GM12878 (cell line): ENCODE measurements around the gene COL4A4. TPM values are rescaled to one million over a fixed set of nuclear protein-coding genes. Genes with fewer than 3 reads are reported as not detected.

Experiments used
- ATAC-seq: fragments of 200-7000 bp; cut with Tn5 transposase; 3 replicates; pipeline ENCODE4 v1.9.1; 2020; ENCODE audit warnings: mild to moderate bottlenecking, moderate library complexity
- BruUV-seq: library from RNA; stranded (reverse); fragments of 400-500 nt; replicated peaks from 2 replicates; lab custom pipeline; 2021; lab: Mats Ljungman, UMichigan
- CTCF ChIA-PET: fragments of 300-600 bp; sonication (Branson Sonifier 250); formaldehyde crosslinking; extraction: SDS; loops from one replicate; lab custom pipeline; 2021; ENCODE audit warnings: inconsistent platforms; lab: Yijun Ruan, JAX
- POLR2A ChIA-PET: fragments of 350-600 bp; formaldehyde crosslinking; extraction: SDS; loops from one replicate; lab custom pipeline; 2021; ENCODE audit warnings: inconsistent platforms; lab: Charles Lee
- RAD21 ChIA-PET: fragments of 300-600 bp; sonication (Branson Sonifier 250); formaldehyde crosslinking; loops from one replicate; lab custom pipeline; 2023; ENCODE audit warnings: antibody characterized with exemption; ENCODE audit not compliant: unreplicated experiment; lab: Charles Lee
- SMC1A ChIA-PET: fragments of 300-600 bp; sonication (Branson Sonifier 250); formaldehyde crosslinking; loops from one replicate; lab custom pipeline; 2023; ENCODE audit not compliant: unreplicated experiment, uncharacterized antibody; lab: Charles Lee
- DNase-seq: peaks from one replicate; pipeline ENCODE4 v3.0.0-alpha.2; 2011; ENCODE audit warnings: low read depth, low spot score
- FAIRE-seq: peaks from 3 replicates; lab custom pipeline; 2011; peaks lifted over from hg19 to GRCh38; lab: Jason Lieb, UNC
- H2AFZ ChIP-seq: 2 replicates; pipeline ENCODE4 v1.6.0; 2011; ENCODE audit warnings: low read depth, low read length, control low read depth; ENCODE audit not compliant: control insufficient read depth
- H3K27ac ChIP-seq: 2 replicates; pipeline ENCODE4 v1.5.1; 2011; ENCODE audit warnings: control low read depth; ENCODE audit not compliant: control insufficient read depth, insufficient read depth
- H3K27me3 ChIP-seq, 2 experiments: replicated peaks in 1 of 2; 2 replicates each; pipeline versions ENCODE4 v1.6.0 to v1.6.1; 2011; ENCODE audit warnings: low read length in 1 of 2; ENCODE audit not compliant: control insufficient read depth in 2 of 2, insufficient read depth in 2 of 2
- H3K36me3 ChIP-seq, 2 experiments: 2 replicates each; pipeline ENCODE4 v1.5.1; 2011; ENCODE audit warnings: low read length in 1 of 2; ENCODE audit not compliant: control insufficient read depth in 2 of 2, insufficient read depth in 2 of 2
- H3K4me1 ChIP-seq: 2 replicates; pipeline ENCODE4 v1.6.1; 2011; ENCODE audit warnings: mild to moderate bottlenecking, low read length, moderate library complexity, mixed read lengths; ENCODE audit not compliant: control insufficient read depth, insufficient read depth
- H3K4me2 ChIP-seq: 2 replicates; pipeline ENCODE4 v1.6.0; 2011; ENCODE audit warnings: control low read depth; ENCODE audit not compliant: control insufficient read depth, insufficient read depth
- H3K4me3 ChIP-seq: fragments of 200-600 bp; sonication (generic); 2 replicates; pipeline ENCODE4 v1.5.1; 2016
- H3K79me2 ChIP-seq: 2 replicates; pipeline ENCODE4 v1.6.0; 2011; ENCODE audit warnings: low read length; ENCODE audit not compliant: control insufficient read depth, insufficient read depth
- H3K9ac ChIP-seq: 2 replicates; pipeline ENCODE4 v1.8.0; 2011; ENCODE audit warnings: low read length, control low read depth, mixed read lengths; ENCODE audit not compliant: control insufficient read depth, insufficient read depth
- H3K9me3 ChIP-seq: replicated peaks from 3 replicates; pipeline ENCODE4 v1.5.1; 2011; ENCODE audit warnings: mild to moderate bottlenecking, low read length; ENCODE audit not compliant: control insufficient read depth, insufficient read depth
- H4K20me1 ChIP-seq: 2 replicates; pipeline ENCODE4 v1.6.0; 2011; ENCODE audit not compliant: control insufficient read depth, insufficient read depth
- ATF3 ChIP-seq: IDR thresholded peaks from 2 replicates; pipeline ENCODE4 v1.6.1; 2011; ENCODE audit warnings: low read depth, mild to moderate bottlenecking, low read length, moderate library complexity, borderline replicate concordance; ENCODE audit errors: extremely low read depth
- EED ChIP-seq: sonication (generic); IDR thresholded peaks from 2 replicates; pipeline ENCODE4 v1.6.1; 2016; ENCODE audit warnings: antibody characterized with exemption, low read depth
- IKZF1 ChIP-seq: fragments of 450-650 bp; conservative IDR thresholded peaks from 2 replicates; pipeline ENCODE4 v1.6.1; 2017; ENCODE audit warnings: antibody characterized with exemption, mild to moderate bottlenecking
- MXI1 ChIP-seq: fragments of 150-350 bp; IDR thresholded peaks from 2 replicates; pipeline ENCODE4 v1.6.1; 2011; ENCODE audit warnings: low read depth, mild to moderate bottlenecking, inconsistent platforms, low read length, improper control_type of control experiment
- NFYA ChIP-seq: IDR thresholded peaks from 2 replicates; pipeline ENCODE4 v1.6.1; 2011; ENCODE audit warnings: low read depth, mild to moderate bottlenecking, low read length, improper control_type of control experiment, borderline replicate concordance
- NR2C2 ChIP-seq: IDR thresholded peaks from 2 replicates; pipeline ENCODE4 v1.6.1; 2011; ENCODE audit warnings: borderline replicate concordance, low read depth; ENCODE audit not compliant: control insufficient read depth, insufficient read length
- PAX5 ChIP-seq: IDR thresholded peaks from 2 replicates; pipeline ENCODE4 v1.6.1; 2011; ENCODE audit warnings: low read depth, low read length, borderline replicate concordance
- SUZ12 ChIP-seq: fragments of 200-600 bp; sonication (generic); IDR thresholded peaks from one replicate; pipeline ENCODE4 v1.6.1; 2018; ENCODE audit warnings: antibody characterized with exemption, mild to moderate bottlenecking; ENCODE audit not compliant: unreplicated experiment
- TARDBP ChIP-seq: IDR thresholded peaks from 2 replicates; pipeline ENCODE4 v1.6.1; 2016; ENCODE audit warnings: borderline replicate concordance
- YBX1 ChIP-seq: fragments of 450-650 bp; IDR thresholded peaks from 2 replicates; pipeline ENCODE4 v1.6.1; 2016; ENCODE audit warnings: antibody characterized with exemption
- ZNF274 ChIP-seq: IDR thresholded peaks from one replicate; pipeline ENCODE4 v1.8.0; 2011; ENCODE audit not compliant: insufficient read length, insufficient read depth
- ZZZ3 ChIP-seq: IDR thresholded peaks from 2 replicates; pipeline ENCODE4 v1.6.1; 2011; ENCODE audit warnings: low read depth; ENCODE audit not compliant: control insufficient read depth, insufficient read length
- WGBS: methylation state at CpG from one replicate; pipeline ENCODE4 v1.1.6; 2016; ENCODE audit warnings: low lambda C conversion rate; ENCODE audit not compliant: insufficient replicate concordance, insufficient coverage; ENCODE audit errors: missing lambda C conversion rate; 5-methylcytosine and 5-hydroxymethylcytosine counted together
- in situ Hi-C: fragments of 300-500 bp; cut with MboI; formaldehyde crosslinking; loops from 9 replicates; pipeline ENCODE4 v1.14.3; 2018; ENCODE audit warnings: mixed read lengths
- intact Hi-C: fragments of 100-400 bp; cut with micrococcal nuclease; formaldehyde crosslinking; loops from one replicate; pipeline ENCODE4 v1.14.2; 2022; ENCODE audit not compliant: unreplicated experiment
- polyA plus RNA-seq, 11 experiments: library from polyadenylated mRNA; depleted of rRNA in 4 of 11; unstranded in 6 of 11; stranded (reverse) in 5 of 11; fragments of >200 nt; fragmentation: Nextera tagmentation in 4 of 11; fragmentation: Illumina TruSeq in 1 of 11; extraction: Ambion mirVana in 4 of 11; extraction: Trizol in 1 of 11; gene quantifications; 1 replicate in 1 of 11; 2 replicates in 10 of 11; pipeline versions ENCODE4 v1.2.1 to v1.2.3, GENCODE V29; 2011 to 2016; ENCODE audit warnings: inconsistent platforms in 2 of 11, missing spikeins in 2 of 11, low read depth in 1 of 11
- total RNA-seq, 4 experiments: library from RNA; depleted of rRNA in 3 of 4; stranded (reverse); fragments of >200 nt in 3 of 4; fragmentation: Illumina TruSeq in 1 of 4; extraction: Trizol in 1 of 4; gene quantifications; 2 replicates each; pipeline versions ENCODE4 v1.2.1 to v1.2.3, GENCODE V29; 2013 to 2021
- TF ChIP-seq, protein P1 (sequence below): fragments of 450-650 bp; IDR thresholded peaks from 2 replicates; pipeline ENCODE4 v1.6.1; 2017; ENCODE audit warnings: mild to moderate bottlenecking, moderate library complexity

COL4A4 gene
- total and polyA plus RNA-seq, 10 of the 15 experiments (the other 5 are each of a cell fraction or from before 2014, with no cell fraction given): 0.19 to 4.0 (median 2.1) TPM

DNA sequence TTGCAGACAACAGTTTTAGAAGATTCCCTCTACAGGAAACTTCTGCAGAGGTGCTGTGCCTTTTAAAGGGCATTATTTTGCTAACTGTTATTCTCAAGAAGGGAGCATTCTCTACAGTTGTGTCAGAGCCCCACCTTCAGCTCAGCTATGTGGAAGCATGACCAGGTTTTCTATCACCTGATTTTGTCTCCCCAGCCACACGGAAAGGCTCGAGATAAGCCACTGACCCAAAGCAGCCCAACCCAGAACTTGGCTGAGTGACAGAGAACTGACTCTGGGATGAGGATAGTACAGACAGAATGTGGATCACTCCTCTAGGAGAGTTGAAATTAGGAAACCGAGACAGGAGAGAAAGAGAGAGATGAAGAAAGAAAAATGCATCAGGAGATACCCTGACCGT is 10.7 kb downstream of the COL4A4 start:
- DNase-seq (no peak), ATAC-seq (no peak), FAIRE-seq (no peak)
- ChIA-PET POLR2A (no interaction called here), RAD21 (no interaction called here), SMC1A (no interaction called here), CTCF (no interaction called here)
- Histone ChIP-seq H3K27ac (no peak overlapping the region), H2AFZ (no peak overlapping the region), H3K36me3 (no peaks in the 10 kb centered on the region), H3K9ac (no peak overlapping the region), H3K4me3 (no peak overlapping the region), H3K9me3 (peaks cover 2% of the 10 kb centered on the region), H3K4me1 (no peaks in the 10 kb centered on the region), H3K27me3 (no peaks in the 10 kb centered on the region), H3K79me2 (no peaks in the 10 kb centered on the region), H4K20me1 (no peaks in the 10 kb centered on the region), H3K4me2 (no peak overlapping the region)
- 93% methylated on average over 4 of the region's 4 CpGs for WGBS
- TF ChIP-seq NR2C2: no peak
- TF ChIP-seq ATF3: no peak
- TF ChIP-seq ZNF274: no peak
- TF ChIP-seq PAX5: no peak
- TF ChIP-seq EED: no peak
- no peak for TF ChIP-seq NFYA
- no peak for TF ChIP-seq SUZ12
- no peak for TF ChIP-seq YBX1
- TF ChIP-seq TARDBP: no peak
- no peak for TF ChIP-seq MXI1
- TF ChIP-seq IKZF1: no peak
- TF ChIP-seq, protein P1, sequence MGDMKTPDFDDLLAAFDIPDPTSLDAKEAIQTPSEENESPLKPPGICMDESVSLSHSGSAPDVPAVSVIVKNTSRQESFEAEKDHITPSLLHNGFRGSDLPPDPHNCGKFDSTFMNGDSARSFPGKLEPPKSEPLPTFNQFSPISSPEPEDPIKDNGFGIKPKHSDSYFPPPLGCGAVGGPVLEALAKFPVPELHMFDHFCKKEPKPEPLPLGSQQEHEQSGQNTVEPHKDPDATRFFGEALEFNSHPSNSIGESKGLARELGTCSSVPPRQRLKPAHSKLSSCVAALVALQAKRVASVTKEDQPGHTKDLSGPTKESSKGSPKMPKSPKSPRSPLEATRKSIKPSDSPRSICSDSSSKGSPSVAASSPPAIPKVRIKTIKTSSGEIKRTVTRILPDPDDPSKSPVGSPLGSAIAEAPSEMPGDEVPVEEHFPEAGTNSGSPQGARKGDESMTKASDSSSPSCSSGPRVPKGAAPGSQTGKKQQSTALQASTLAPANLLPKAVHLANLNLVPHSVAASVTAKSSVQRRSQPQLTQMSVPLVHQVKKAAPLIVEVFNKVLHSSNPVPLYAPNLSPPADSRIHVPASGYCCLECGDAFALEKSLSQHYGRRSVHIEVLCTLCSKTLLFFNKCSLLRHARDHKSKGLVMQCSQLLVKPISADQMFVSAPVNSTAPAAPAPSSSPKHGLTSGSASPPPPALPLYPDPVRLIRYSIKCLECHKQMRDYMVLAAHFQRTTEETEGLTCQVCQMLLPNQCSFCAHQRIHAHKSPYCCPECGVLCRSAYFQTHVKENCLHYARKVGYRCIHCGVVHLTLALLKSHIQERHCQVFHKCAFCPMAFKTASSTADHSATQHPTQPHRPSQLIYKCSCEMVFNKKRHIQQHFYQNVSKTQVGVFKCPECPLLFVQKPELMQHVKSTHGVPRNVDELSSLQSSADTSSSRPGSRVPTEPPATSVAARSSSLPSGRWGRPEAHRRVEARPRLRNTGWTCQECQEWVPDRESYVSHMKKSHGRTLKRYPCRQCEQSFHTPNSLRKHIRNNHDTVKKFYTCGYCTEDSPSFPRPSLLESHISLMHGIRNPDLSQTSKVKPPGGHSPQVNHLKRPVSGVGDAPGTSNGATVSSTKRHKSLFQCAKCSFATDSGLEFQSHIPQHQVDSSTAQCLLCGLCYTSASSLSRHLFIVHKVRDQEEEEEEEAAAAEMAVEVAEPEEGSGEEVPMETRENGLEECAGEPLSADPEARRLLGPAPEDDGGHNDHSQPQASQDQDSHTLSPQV: no peak
- no peak for TF ChIP-seq ZZZ3
- intact Hi-C loops: no loop called here
- in situ Hi-C loops: no loop called here
- no TSS peak for BruUV-seq
